Aorta (tissue), 5 donors: Measurements from ENCODE around the gene CNNM2. TPM values are rescaled to one million over a fixed set of nuclear protein-coding genes. Genes with fewer than 3 reads are reported as not detected.

Experiments used
- ATAC-seq: fragments of 200-7000 bp; cut with Tn5 transposase; one replicate; pipeline ENCODE4 v1.9.1; 2022; ENCODE audit warnings: moderate library complexity; ENCODE audit not compliant: low FRiP score
- DNase-seq, 2 donors: peaks; one replicate each; pipeline ENCODE4 v3.0.0-alpha.2; 2020
- H3K27ac ChIP-seq, 2 donors: one replicate each; pipeline ENCODE4 v1.5.1; 2013; ENCODE audit warnings: low read length in 2 of 2, mild to moderate bottlenecking in 2 of 2, moderate library complexity in 2 of 2, control low read depth in 1 of 2, inconsistent platforms in 1 of 2, low read depth in 1 of 2
- H3K27me3 ChIP-seq, 2 donors: one replicate each; pipeline ENCODE4 v1.6.1; 2013; ENCODE audit warnings: control low read depth in 1 of 2, low read length in 1 of 2, mild to moderate bottlenecking in 1 of 2, moderate library complexity in 1 of 2; ENCODE audit not compliant: insufficient read depth in 2 of 2, control insufficient read depth in 1 of 2
- H3K36me3 ChIP-seq, 2 donors: one replicate each; pipeline ENCODE4 v1.6.1; 2013; ENCODE audit warnings: control low read depth in 1 of 2, low read length in 1 of 2, mild to moderate bottlenecking in 1 of 2; ENCODE audit not compliant: insufficient read depth in 2 of 2, control insufficient read depth in 1 of 2
- H3K4me1 ChIP-seq, 2 donors: one replicate each; pipeline ENCODE4 v1.6.1; 2013; ENCODE audit warnings: low read length in 2 of 2, control low read depth in 1 of 2, mild to moderate bottlenecking in 1 of 2, moderate library complexity in 1 of 2; ENCODE audit not compliant: insufficient read depth in 2 of 2, control insufficient read depth in 1 of 2
- H3K4me3 ChIP-seq, 2 donors: one replicate each; pipeline ENCODE4 v1.5.1; 2013; ENCODE audit warnings: low read length in 2 of 2, control low read depth in 1 of 2, mild to moderate bottlenecking in 1 of 2
- H3K9me3 ChIP-seq: one replicate; pipeline ENCODE4 v1.6.1; 2013; ENCODE audit warnings: mild to moderate bottlenecking, low read length; ENCODE audit not compliant: control insufficient read depth
- WGBS, 2 donors: extraction: QIAGEN DNeasy Blood & Tissue Kit; methylation state at CpG; one replicate each; pipeline ENCODE4 v1.1.7; 2013; 5-methylcytosine and 5-hydroxymethylcytosine counted together
- intact Hi-C, 2 donors: fragments of 100-400 bp; cut with DNase I; formaldehyde crosslinking; loops; one replicate each; pipeline versions ENCODE4 v1.14.2 to v1.15.0; 2022
- polyA plus RNA-seq, 2 donors: library from polyadenylated mRNA; stranded (reverse); fragments of 200-250 nt; gene quantifications; one replicate each; pipeline ENCODE4 v1.2.3, GENCODE V29; 2013
- total RNA-seq, 2 donors: library from RNA; stranded (reverse); fragmentation: NEBNext Ultra II Directional; extraction: Animal tissue kit (Norgen Biotek cat#: 25700); gene quantifications; one replicate each; pipeline ENCODE4 v1.2.1, GENCODE V29; 2021
- donor health status: healthy with polysubstance abuse.
- donor health status: Bipolar disorder and iron deficiency.
- donor health status: DM: no; HTN: no; CAD: no.
- donor health status: DM: no; HTN: no; CAD: no.
- donor health status: DM: yes; HTN: yes; CAD: no.

CNNM2 gene
- total and polyA plus RNA-seq, 4 donors, result 3.0 to 30.8 (median 9.6) TPM

GRCh38 chr10:102931643-102932042, 13.5 kb downstream of the CNNM2 start:
- Histone ChIP-seq H3K27me3 (no peaks in the 10 kb centered on the region), H3K4me1 (peaks cover 0 to 2% of the 10 kb centered on the region in 2 donors)

DNA sequence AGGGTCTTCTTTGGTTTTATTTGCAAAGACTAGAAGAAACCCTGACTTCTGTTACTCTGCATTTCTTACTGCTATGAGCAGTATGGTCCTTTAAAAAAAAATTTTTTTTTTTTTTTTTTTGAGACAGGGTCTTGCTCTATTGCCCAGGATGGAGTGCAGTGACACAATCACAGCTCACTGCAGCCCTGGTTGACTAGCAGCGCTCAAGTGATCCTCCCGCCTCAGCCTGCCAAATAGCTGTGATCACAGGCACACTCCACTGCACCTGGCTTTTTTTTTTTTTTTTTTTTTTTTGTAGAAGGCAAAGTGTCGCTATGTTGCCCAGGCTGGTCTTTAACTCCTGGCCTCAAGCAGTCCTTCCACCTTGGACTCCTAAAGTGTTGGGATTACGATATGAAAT, 17.4 kb downstream of the CNNM2 start:
- intact Hi-C loops, result no loop called here
- Histone ChIP-seq H3K27ac (no peak overlapping the region), H3K9me3 (no peaks in the 10 kb centered on the region), H3K27me3 (no peaks in the 10 kb centered on the region), H3K4me1 (no peaks in the 10 kb centered on the region), H3K36me3 (no peaks in the 10 kb centered on the region), H3K4me3 (no peak overlapping the region)
- ATAC-seq (no peak), DNase-seq (no peak)
- 96% methylated on average over 4 of the region's 4 CpGs for WGBS, 2 donors

More at GRCh38 chr10:102931643-102932042, 13.5 kb downstream of the CNNM2 start:
- Histone ChIP-seq H3K36me3 (peaks cover 0 to 1% of the 10 kb centered on the region in 2 donors), H3K9me3 (peaks cover 2% of the 10 kb centered on the region), H3K4me3 (no peak overlapping the region), H3K27ac (no peak overlapping the region)
- no peak for DNase-seq
- no peak for ATAC-seq
- WGBS, 2 donors, result 81 to 92% methylated on average over 5 of the region's 5 CpGs
- intact Hi-C loops, result loop anchor here in 1 of 2 donors (5.0 kb wide), 1 partner anchor 36 kb away; no protein-coding TSS in a partner anchor

- Histone ChIP-seq H3K4me1 (no peaks in the 10 kb centered on the region), H3K36me3 (no peaks in the 10 kb centered on the region), H3K27me3 (no peaks in the 10 kb centered on the region), H3K9me3 (no peaks in the 10 kb centered on the region), H3K4me3 (no peak overlapping the region), H3K27ac (no peak overlapping the region)
- no peak for ATAC-seq
- DNase-seq, result no peak
- WGBS, 2 donors, result 59 to 61% methylated on average over 3 of the region's 3 CpGs
- intact Hi-C loops, result no loop called here
Observed at GRCh38 chr10:102935939-102936605, 18.0 kb downstream of the CNNM2 start.

- intact Hi-C loops, result no loop called here
- no peak for ATAC-seq
- Histone ChIP-seq H3K27me3 (no peaks in the 10 kb centered on the region), H3K4me1 (peaks cover 4 to 6% of the 10 kb centered on the region in 2 donors), H3K27ac (no peak overlapping the region), H3K4me3 (no peak overlapping the region), H3K9me3 (no peaks in the 10 kb centered on the region), H3K36me3 (peaks cover 0 to 2% of the 10 kb centered on the region in 2 donors)
- no peak for DNase-seq
- 96 to 98% methylated on average over 3 of the region's 3 CpGs for WGBS, 2 donors
Observed at GRCh38 chr10:102941401-102941800, 23.3 kb downstream of the CNNM2 start.

- H3K4me3 ChIP-seq, result no peak overlapping the region
- intact Hi-C loops, result no loop called here
- DNase-seq (no peak), ATAC-seq (no peak)
- peaks cover 0 to 2% of the 10 kb centered on the region in 2 donors for H3K36me3 ChIP-seq
- H3K27me3 ChIP-seq, result no peaks in the 10 kb centered on the region
- no peaks in the 10 kb centered on the region for H3K9me3 ChIP-seq
- H3K4me1 ChIP-seq, result peaks cover 4 to 6% of the 10 kb centered on the region in 2 donors
- 84 to 86% methylated on average over 3 of the region's 3 CpGs for WGBS, 2 donors
- no peak overlapping the region for H3K27ac ChIP-seq
Observed at GRCh38 chr10:102945449-102945848, 27.4 kb downstream of the CNNM2 start.

DNA sequence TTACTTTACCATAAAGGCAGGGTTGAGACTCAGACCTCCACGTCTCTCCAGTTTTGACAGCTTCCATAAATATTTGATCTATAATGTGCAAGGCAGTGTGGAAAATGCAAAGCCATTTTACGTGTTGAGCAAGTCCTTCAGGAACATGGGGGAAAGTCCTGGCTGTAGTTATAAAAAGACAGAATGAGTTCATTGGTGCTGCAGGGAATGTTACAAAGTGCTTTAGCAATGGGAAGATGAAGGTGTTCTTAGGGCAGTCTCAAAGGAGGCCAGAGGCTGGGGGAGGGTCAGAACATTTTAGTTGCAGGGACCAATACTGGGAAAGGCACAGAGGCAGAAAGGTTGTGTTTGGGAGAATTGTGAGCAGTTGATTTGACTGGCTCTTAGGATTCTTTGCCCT, 27.9 kb downstream of the CNNM2 start:
- no peak for DNase-seq
- Histone ChIP-seq H3K9me3 (no peaks in the 10 kb centered on the region), H3K27me3 (no peaks in the 10 kb centered on the region), H3K4me3 (no peak overlapping the region), H3K36me3 (peaks cover 0 to 2% of the 10 kb centered on the region in 2 donors), H3K27ac (no peak overlapping the region), H3K4me1 (peaks cover 4 to 6% of the 10 kb centered on the region in 2 donors)
- 71 to 85% methylated on average over 2 of the region's 2 CpGs for WGBS, 2 donors
- intact Hi-C loops, result no loop called here
- no peak for ATAC-seq

DNA sequence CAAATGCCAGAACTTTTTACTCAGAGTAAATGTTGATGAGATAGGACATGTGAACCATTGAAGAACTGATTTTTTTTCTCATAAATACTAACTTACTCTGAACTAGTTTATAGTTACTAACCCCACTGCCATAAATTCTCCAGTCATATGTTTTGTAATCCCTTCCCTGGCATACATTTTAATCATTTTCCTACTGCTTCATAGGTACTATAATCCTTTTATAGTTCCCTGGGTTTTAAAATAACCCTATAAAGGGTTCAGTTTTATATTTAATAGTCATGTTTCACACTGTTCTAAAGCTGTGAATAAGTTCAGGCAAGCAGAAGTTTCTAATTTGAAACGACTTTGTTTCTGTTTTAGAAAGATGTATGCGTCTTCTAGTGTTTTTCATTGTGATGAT, 28.9 kb downstream of the CNNM2 start:
- Histone ChIP-seq H3K4me1 (peaks cover 4 to 6% of the 10 kb centered on the region in 2 donors), H3K27me3 (no peaks in the 10 kb centered on the region), H3K36me3 (peaks cover 0 to 2% of the 10 kb centered on the region in 2 donors), H3K9me3 (no peaks in the 10 kb centered on the region), H3K27ac (no peak overlapping the region), H3K4me3 (no peak overlapping the region)
- ATAC-seq, result no peak
- intact Hi-C loops, result no loop called here
- no peak for DNase-seq
- 39 to 42% methylated on average over 2 of the region's 2 CpGs for WGBS, 2 donors

GRCh38 chr10:102948176-102948575, 30.1 kb downstream of the CNNM2 start:
- Histone ChIP-seq H3K36me3 (peaks cover 0 to 2% of the 10 kb centered on the region in 2 donors), H3K4me3 (no peak overlapping the region), H3K9me3 (no peaks in the 10 kb centered on the region), H3K27me3 (no peaks in the 10 kb centered on the region), H3K4me1 (peaks cover 4 to 6% of the 10 kb centered on the region in 2 donors), H3K27ac (no peak overlapping the region)
- ATAC-seq, result no peak
- intact Hi-C loops, result no loop called here
- WGBS, 2 donors, result 91 to 94% methylated on average over 4 of the region's 4 CpGs
- no peak for DNase-seq

GRCh38 chr10:102948786-102949185, 30.7 kb downstream of the CNNM2 start:
- DNase-seq, result no peak
- no peaks in the 10 kb centered on the region for H3K27me3 ChIP-seq
- H3K4me1 ChIP-seq, result peaks cover 4 to 6% of the 10 kb centered on the region in 2 donors
- WGBS, 2 donors, result 35 to 44% methylated on average over 3 of the region's 3 CpGs
- H3K4me3 ChIP-seq, result no peak overlapping the region
- intact Hi-C loops, result no loop called here
- H3K9me3 ChIP-seq, result no peaks in the 10 kb centered on the region
- H3K36me3 ChIP-seq, result peaks cover 0 to 2% of the 10 kb centered on the region in 2 donors
- H3K27ac ChIP-seq, result no peak overlapping the region
- no peak for ATAC-seq
